GM23338 (cell line): ENCODE measurements around the gene TNFSF13B. TPM values are rescaled to one million over a fixed set of nuclear protein-coding genes. Genes with fewer than 3 reads are reported as not detected.
"Not testable (repeated sequence)": the region's sequence is repeated elsewhere in the genome, so short reads cannot be mapped to it uniquely, and the experiment has no call there.

Experiments
- ATAC-seq: fragments of 200-7000 bp; cut with Tn5 transposase; 3 replicates; pipeline ENCODE4 v1.9.1; 2020
- DNase-seq: peaks from one replicate; pipeline ENCODE4 v3.0.0-alpha.2; 2015; ENCODE audit warnings: low spot score
- H2AFZ ChIP-seq: fragments of 200-600 bp; sonication (generic); 2 replicates; pipeline ENCODE4 v1.8.0; 2016; ENCODE audit warnings: antibody characterized with exemption, mild to moderate bottlenecking, moderate library complexity
- H3F3A ChIP-seq: fragments of 200-600 bp; sonication (generic); replicated peaks from 2 replicates; pipeline ENCODE4 v1.8.0; 2017; ENCODE audit warnings: antibody characterized with exemption, mixed run types, low read depth
- H3K27ac ChIP-seq: fragments of 200-600 bp; sonication (generic); 2 replicates; pipeline ENCODE4 v1.6.1; 2016; ENCODE audit warnings: low read depth
- H3K27me3 ChIP-seq: fragments of 200-600 bp; sonication (generic); 2 replicates; pipeline ENCODE4 v1.8.0; 2016; ENCODE audit warnings: mild to moderate bottlenecking, mixed run types, moderate library complexity; ENCODE audit not compliant: insufficient read depth
- H3K36me3 ChIP-seq: fragments of 200-600 bp; sonication (generic); 2 replicates; pipeline ENCODE4 v1.8.0; 2016; ENCODE audit warnings: mild to moderate bottlenecking; ENCODE audit not compliant: insufficient read depth
- H3K4me1 ChIP-seq: fragments of 200-600 bp; sonication (generic); 2 replicates; pipeline ENCODE4 v1.8.0; 2016; ENCODE audit warnings: mild to moderate bottlenecking, moderate library complexity; ENCODE audit not compliant: insufficient read depth
- H3K4me2 ChIP-seq: fragments of 200-600 bp; sonication (generic); 2 replicates; pipeline ENCODE4 v1.7.1; 2017; ENCODE audit warnings: mixed run types
- H3K4me3 ChIP-seq: fragments of 200-600 bp; sonication (generic); 2 replicates; pipeline ENCODE4 v1.6.1; 2016; ENCODE audit warnings: mixed run types
- H3K79me2 ChIP-seq: fragments of 200-600 bp; sonication (generic); replicated peaks from 2 replicates; pipeline ENCODE4 v1.8.0; 2017; ENCODE audit warnings: mild to moderate bottlenecking; ENCODE audit not compliant: insufficient read depth
- H3K9me2 ChIP-seq: fragments of 200-600 bp; sonication (generic); 2 replicates; pipeline ENCODE4 v1.8.0; 2017; ENCODE audit not compliant: insufficient read depth
- H4K20me1 ChIP-seq: fragments of 200-600 bp; sonication (generic); replicated peaks from 2 replicates; pipeline ENCODE4 v1.8.0; 2017; ENCODE audit warnings: mild to moderate bottlenecking; ENCODE audit not compliant: insufficient read depth
- H3K27ac Mint-ChIP-seq: 2 replicates; pipeline ENCODE4 v1.8.0; 2020; ENCODE audit warnings: inconsistent platforms, mild to moderate bottlenecking, moderate library complexity, mixed read lengths
- H3K27me3 Mint-ChIP-seq: 3 replicates; pipeline ENCODE4 v1.8.0; 2022; ENCODE audit warnings: low read depth, mild to moderate bottlenecking, moderate library complexity, mixed read lengths, inconsistent platforms; ENCODE audit not compliant: insufficient read depth, poor library complexity
- H3K36me3 Mint-ChIP-seq: 3 replicates; pipeline ENCODE4 v1.8.0; 2021; ENCODE audit warnings: low read depth, mild to moderate bottlenecking, inconsistent platforms, moderate library complexity, mixed read lengths
- H3K4me1 Mint-ChIP-seq: 3 replicates; pipeline ENCODE4 v1.8.0; 2020; ENCODE audit warnings: mild to moderate bottlenecking, inconsistent platforms, mixed read lengths
- H3K4me3 Mint-ChIP-seq: 3 replicates; pipeline ENCODE4 v1.8.0; 2021; ENCODE audit warnings: moderate library complexity, mild to moderate bottlenecking, inconsistent platforms, mixed read lengths
- H3K9me3 Mint-ChIP-seq: 3 replicates; pipeline ENCODE4 v1.8.0; 2020; ENCODE audit warnings: moderate library complexity, mild to moderate bottlenecking, inconsistent platforms, mixed read lengths
- CREB1 ChIP-seq: fragments of 250-450 bp; sonication (Bioruptor Pico); IDR thresholded peaks from 2 replicates; pipeline ENCODE4 v1.5.0; 2020; ENCODE audit warnings: low read depth, mild to moderate bottlenecking, moderate library complexity
- ETS1 ChIP-seq: IDR thresholded peaks from 2 replicates; pipeline ENCODE4 v1.6.1; 2016; ENCODE audit warnings: antibody characterized with exemption
- NANOG ChIP-seq: IDR thresholded peaks from 2 replicates; pipeline ENCODE4 v1.6.1; 2016; ENCODE audit warnings: antibody characterized with exemption, borderline replicate concordance
- POLR2AphosphoS5 ChIP-seq: IDR thresholded peaks from 2 replicates; pipeline ENCODE4 v1.6.1; 2016; ENCODE audit warnings: antibody characterized with exemption, low read depth
- REST ChIP-seq: IDR thresholded peaks from one replicate; pipeline ENCODE4 v1.6.1; 2018; ENCODE audit warnings: antibody characterized with exemption; ENCODE audit not compliant: unreplicated experiment
- STAT1 ChIP-seq: IDR thresholded peaks from one replicate; pipeline ENCODE4 v1.6.1; 2016; ENCODE audit warnings: antibody characterized with exemption; ENCODE audit not compliant: unreplicated experiment
- ZNF114 ChIP-seq: fragments of 250-450 bp; sonication (Bioruptor Pico); IDR thresholded peaks from 2 replicates; pipeline ENCODE4 v1.5.0; 2020; ENCODE audit warnings: mild to moderate bottlenecking, moderate library complexity
- ZNF331 ChIP-seq: fragments of 250-450 bp; sonication (Bioruptor Pico); IDR thresholded peaks from 2 replicates; pipeline ENCODE4 v1.5.0; 2020; ENCODE audit warnings: low read depth, mild to moderate bottlenecking, moderate library complexity
- ZNF462 ChIP-seq: fragments of 250-450 bp; sonication (Bioruptor Pico); IDR thresholded peaks from 2 replicates; pipeline ENCODE4 v1.5.0; 2020; ENCODE audit warnings: mild to moderate bottlenecking, moderate library complexity
- polyA plus RNA-seq: library from polyadenylated mRNA; unstranded; fragments of >200 nt; fragmentation: Nextera tagmentation; extraction: Ambion mirVana; gene quantifications from 2 replicates; pipeline ENCODE4 v1.2.1, GENCODE V29; 2016
- total RNA-seq: library from RNA; depleted of rRNA; stranded (reverse); fragments of >200 nt; shearing (Covaris generic); gene quantifications from 2 replicates; pipeline ENCODE4 v1.2.3, GENCODE V29; 2014

Gene TNFSF13B
- total and polyA plus RNA-seq, 2 experiments from 2014 or later: 0.10 to 0.55 TPM

- no peak for TF ChIP-seq ZNF114 (CRISPR knock-in tag)
Observed at GRCh38 chr13:108267347-108267746, 2.2 kb upstream of the TNFSF13B start (continued).

- not testable (repeated sequence) for H3K27ac Mint-ChIP-seq, H3K4me1 ChIP-seq
Observed at GRCh38 chr13:108267855-108268254, 1.7 kb upstream of the TNFSF13B start.

GRCh38 chr13:108268466-108269112 lies 929 bp upstream of the TNFSF13B start:
- no peak overlapping the region for H3K4me3 Mint-ChIP-seq
- DNase-seq (no peak), ATAC-seq (no peak)
- Histone ChIP-seq H3K79me2 (no peaks in the 10 kb centered on the region), H3K27me3 (no peaks in the 10 kb centered on the region), H3K4me3 (no peak overlapping the region), H4K20me1 (no peaks in the 10 kb centered on the region), H3K27ac (no peak overlapping the region), H3F3A (no peaks in the 10 kb centered on the region), H3K36me3 (no peaks in the 10 kb centered on the region), H3K9me2 (no peaks in the 10 kb centered on the region), H3K4me2 (no peak overlapping the region), H2AFZ (no peak overlapping the region), H3K4me1 (no peaks in the 10 kb centered on the region)
- no peaks in the 10 kb centered on the region; the same call in 2 of the 3 replicates for H3K9me3 Mint-ChIP-seq
- H3K4me1 Mint-ChIP-seq: peaks cover 12% of the 10 kb centered on the region
- H3K36me3 Mint-ChIP-seq: no peaks in the 10 kb centered on the region
- no peaks in the 10 kb centered on the region for H3K27me3 Mint-ChIP-seq
- no peak overlapping the region for H3K27ac Mint-ChIP-seq
- TF ChIP-seq POLR2AphosphoS5 (no peak), NANOG (no peak), ETS1 (no peak), STAT1 (no peak), REST (no peak), ZNF331 (CRISPR knock-in tag) (no peak), ZNF462 (CRISPR knock-in tag) (no peak), CREB1 (CRISPR knock-in tag) (no peak), ZNF114 (CRISPR knock-in tag) (no peak)

More at GRCh38 chr13:108267855-108268254, 1.7 kb upstream of the TNFSF13B start:
- DNase-seq, H3K36me3 ChIP-seq, H2AFZ ChIP-seq, H3K4me2 ChIP-seq, H3K4me3 Mint-ChIP-seq, H3K9me3 Mint-ChIP-seq, ATAC-seq, H3K36me3 Mint-ChIP-seq, H3K27ac ChIP-seq, H3K27me3 Mint-ChIP-seq, H3F3A ChIP-seq, H3K9me2 ChIP-seq, H3K27me3 ChIP-seq, H4K20me1 ChIP-seq, H3K79me2 ChIP-seq, H3K4me3 ChIP-seq: not testable (repeated sequence)
- H3K4me1 Mint-ChIP-seq: peaks cover 12% of the 10 kb centered on the region
